OCI-LY3 (cell line): ENCODE data around the gene CARD19.
A peak's percentile ranks its signal among the peaks of the same experiment; 100 is the strongest.

ENCODE experiments used
- H2AFZ ChIP-seq: fragments of 200-600, 300-600 bp; shearing (Covaris generic); 2 replicates; pipeline ENCODE4 v1.6.0; 2014; ENCODE audit warnings: antibody characterized with exemption, low read depth, low read length
- H3K27ac ChIP-seq: fragments of 200-600, 300-600 bp; sonication (generic); 2 replicates; pipeline ENCODE4 v1.5.1; 2014; ENCODE audit warnings: mild to moderate bottlenecking, low read length, moderate library complexity, mixed read lengths
- H3K27me3 ChIP-seq: fragments of 200-600, 300-600 bp; sonication (generic); 2 replicates; pipeline ENCODE4 v1.6.1; 2014; ENCODE audit warnings: low read depth, low read length, mixed read lengths
- H3K36me3 ChIP-seq: fragments of 200-600, 300-600 bp; sonication (generic); replicated peaks from 2 replicates; pipeline ENCODE3; 2014; ENCODE audit warnings: low read depth, low read length, mixed read lengths
- H3K4me1 ChIP-seq: fragments of 300-600, 200-600 bp; sonication (generic); 2 replicates; pipeline ENCODE4 v1.6.1; 2014; ENCODE audit warnings: low read length, mixed read lengths
- H3K4me2 ChIP-seq: fragments of 200-600, 300-600 bp; sonication (generic); 2 replicates; pipeline ENCODE4 v1.6.1; 2014; ENCODE audit warnings: low read length, mixed read lengths
- H3K4me3 ChIP-seq: fragments of 300-600, 200-600 bp; sonication (generic); 2 replicates; pipeline ENCODE4 v1.5.1; 2014; ENCODE audit warnings: antibody characterized with exemption, mild to moderate bottlenecking, low read length, moderate library complexity
- H3K79me2 ChIP-seq: fragments of 300-600, 200-600 bp; shearing (Covaris generic); 2 replicates; pipeline ENCODE4 v1.6.1; 2014; ENCODE audit warnings: mild to moderate bottlenecking, low read length, mixed read lengths
- H3K9ac ChIP-seq: fragments of 300-600, 200-600 bp; shearing (Covaris generic); 2 replicates; pipeline ENCODE4 v1.6.0; 2014; ENCODE audit warnings: mild to moderate bottlenecking, low read length, moderate library complexity
- H3K9me3 ChIP-seq: fragments of 200-600, 300-600 bp; shearing (Covaris generic); 2 replicates; pipeline ENCODE4 v1.6.1; 2014; ENCODE audit warnings: low read length, mixed read lengths; ENCODE audit not compliant: insufficient read depth
- H4K20me1 ChIP-seq: fragments of 200-600, 300-600 bp; sonication (generic); 2 replicates; pipeline ENCODE4 v1.6.1; 2016; ENCODE audit warnings: low read length, mixed read lengths; ENCODE audit not compliant: insufficient read depth
- EZH2phosphoT487 ChIP-seq: fragments of 200-600 bp; shearing (Covaris generic); IDR thresholded peaks from 2 replicates; pipeline ENCODE4 v1.6.1; 2018; ENCODE audit warnings: antibody characterized with exemption, mixed run types, low read depth
- TF ChIP-seq, protein P1 (sequence below): fragments of 200-600, 300-600 bp; sonication (generic); IDR thresholded peaks from 2 replicates; pipeline ENCODE4 v1.5.1; 2014; ENCODE audit warnings: antibody characterized with exemption, low read length, low read depth

Gene CARD19

DNA sequence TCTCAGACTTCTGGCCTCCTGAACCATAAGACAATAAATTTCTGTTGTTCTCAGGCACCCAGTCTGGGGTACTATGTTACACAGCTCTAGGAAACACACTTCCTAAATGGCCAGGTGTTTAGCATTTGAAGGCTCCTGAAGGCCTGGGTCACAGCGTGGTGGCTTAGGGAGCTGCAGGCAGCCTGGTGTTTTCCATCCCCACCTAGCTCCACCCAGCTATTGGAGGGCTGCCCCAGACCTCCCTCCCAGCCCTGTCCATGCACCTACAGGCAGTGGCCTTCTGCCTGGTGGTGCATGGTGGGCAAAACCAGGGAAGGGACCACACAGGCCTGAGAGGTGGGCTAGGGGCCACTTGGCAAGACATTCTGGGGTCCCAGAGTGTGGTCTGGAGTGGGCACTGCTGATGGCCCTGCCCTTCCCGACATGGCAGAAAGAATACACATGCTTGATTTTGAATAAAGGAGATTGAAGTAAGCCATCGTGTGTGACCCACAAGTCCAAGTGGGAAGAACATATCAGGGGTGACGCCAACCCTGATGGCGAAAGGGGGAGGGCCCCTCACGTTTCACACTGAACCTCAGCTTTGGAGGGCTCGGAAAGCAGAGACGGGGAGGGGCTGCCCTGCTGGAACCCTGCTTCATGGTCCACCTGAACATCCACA, 38.8 kb upstream of the CARD19 start:
- Histone ChIP-seq H3K79me2 (peaks cover 10% of the 10 kb centered on the region), H3K27ac (no peak overlapping the region), H3K4me3 (no peak overlapping the region), H3K27me3 (no peaks in the 10 kb centered on the region), H3K9ac (no peak overlapping the region), H2AFZ (no peak overlapping the region), H3K4me1 (peaks cover 32% of the 10 kb centered on the region), H4K20me1 (0 out of 2 replicates have a peak, but pooled peaks cover 2% of the 10 kb centered on the region), H3K9me3 (no peaks in the 10 kb centered on the region), H3K36me3 (no peaks in the 10 kb centered on the region), H3K4me2 (no peak overlapping the region)
- TF ChIP-seq, protein P1, sequence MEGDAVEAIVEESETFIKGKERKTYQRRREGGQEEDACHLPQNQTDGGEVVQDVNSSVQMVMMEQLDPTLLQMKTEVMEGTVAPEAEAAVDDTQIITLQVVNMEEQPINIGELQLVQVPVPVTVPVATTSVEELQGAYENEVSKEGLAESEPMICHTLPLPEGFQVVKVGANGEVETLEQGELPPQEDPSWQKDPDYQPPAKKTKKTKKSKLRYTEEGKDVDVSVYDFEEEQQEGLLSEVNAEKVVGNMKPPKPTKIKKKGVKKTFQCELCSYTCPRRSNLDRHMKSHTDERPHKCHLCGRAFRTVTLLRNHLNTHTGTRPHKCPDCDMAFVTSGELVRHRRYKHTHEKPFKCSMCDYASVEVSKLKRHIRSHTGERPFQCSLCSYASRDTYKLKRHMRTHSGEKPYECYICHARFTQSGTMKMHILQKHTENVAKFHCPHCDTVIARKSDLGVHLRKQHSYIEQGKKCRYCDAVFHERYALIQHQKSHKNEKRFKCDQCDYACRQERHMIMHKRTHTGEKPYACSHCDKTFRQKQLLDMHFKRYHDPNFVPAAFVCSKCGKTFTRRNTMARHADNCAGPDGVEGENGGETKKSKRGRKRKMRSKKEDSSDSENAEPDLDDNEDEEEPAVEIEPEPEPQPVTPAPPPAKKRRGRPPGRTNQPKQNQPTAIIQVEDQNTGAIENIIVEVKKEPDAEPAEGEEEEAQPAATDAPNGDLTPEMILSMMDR: no peak
- no peak for TF ChIP-seq EZH2phosphoT487

DNA sequence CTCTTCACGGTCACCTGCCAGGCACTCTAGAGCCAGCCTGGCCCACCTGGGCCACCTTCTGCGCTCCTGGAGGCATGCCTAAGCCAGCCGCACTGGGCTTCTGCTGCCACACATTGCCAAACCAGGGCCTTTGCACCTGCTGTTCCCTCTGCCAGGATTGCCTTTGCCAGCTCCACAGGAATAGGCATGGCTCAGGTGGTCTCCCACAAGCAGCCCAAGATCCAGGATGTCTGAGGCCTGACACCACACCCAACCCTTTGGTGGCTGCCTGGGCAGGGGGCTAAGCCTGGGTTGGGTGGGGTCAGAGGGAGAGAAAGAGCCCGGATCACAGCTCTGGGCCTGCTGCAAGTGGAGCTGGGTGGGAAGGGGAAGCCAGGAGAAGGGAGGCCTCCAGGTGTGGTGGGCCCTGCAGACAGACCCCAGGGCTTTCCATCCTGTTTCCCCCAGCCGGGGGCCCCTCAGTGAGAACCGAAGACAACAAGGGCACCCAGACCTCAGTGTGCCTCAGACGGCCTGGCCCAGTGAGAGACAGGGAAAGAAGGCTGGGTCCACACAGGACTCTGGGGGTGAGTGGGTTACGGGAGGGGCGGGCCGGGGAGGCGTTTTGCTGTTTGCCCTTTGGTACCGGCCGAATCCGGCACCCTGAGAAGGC, 38.2 kb upstream of the CARD19 start:
- Histone ChIP-seq H3K9ac (peak overlapping the region; percentile 16; the same call in 1 of the 2 replicates), H3K4me1 (peaks cover 39% of the 10 kb centered on the region), H3K4me2 (peak overlapping the region; percentile 100)

DNA sequence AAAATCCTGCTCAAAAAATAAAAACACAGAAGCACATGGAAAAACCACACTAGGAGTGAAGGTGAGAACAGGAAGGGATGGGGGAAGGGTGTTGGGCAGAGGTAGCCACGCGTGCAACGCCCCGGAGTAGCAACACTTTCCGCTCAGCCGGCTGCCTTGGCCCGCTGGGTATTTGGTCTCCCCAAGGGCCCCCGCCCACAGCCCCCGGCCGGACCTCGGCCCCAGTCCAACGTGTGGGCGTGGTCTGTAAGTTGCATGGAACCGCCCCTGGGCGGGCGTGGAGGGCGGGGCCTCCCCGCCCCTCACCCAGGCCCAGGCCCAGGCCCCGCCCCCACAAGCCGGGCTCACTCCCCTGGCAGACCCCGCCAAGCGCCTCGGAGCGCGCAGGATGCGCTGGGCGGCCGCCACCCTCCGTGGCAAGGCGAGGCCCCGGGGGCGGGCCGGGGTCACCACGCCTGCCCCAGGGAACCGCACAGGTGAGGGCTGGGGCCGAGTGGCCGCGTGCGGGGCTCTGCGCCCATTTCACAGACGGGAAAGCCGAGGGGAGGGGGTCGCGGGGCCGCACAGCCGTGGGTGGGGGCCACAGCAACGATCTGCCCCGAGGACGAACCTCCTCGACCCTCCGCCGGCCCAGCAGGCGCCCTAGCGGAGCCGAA, 37.5 kb upstream of the CARD19 start, which contains the start of gene SUSD3:
Gene SUSD3, plus strand, starts transcription at position 347 of the 656 bp plus-strand sequence. Its CDS starts 42 bp downstream, at position 389.
- H2AFZ ChIP-seq: peak within 1 kb of the TSS; percentile 75; the same call in 1 of the 2 replicates
- H3K9ac ChIP-seq: peak within 1 kb of the TSS; percentile 76

More for the DNA sequence above, 38.2 kb upstream of the CARD19 start:
- Histone ChIP-seq H3K36me3 (no peaks in the 10 kb centered on the region), H3K4me3 (peak overlapping the region; percentile 89), H3K9me3 (no peaks in the 10 kb centered on the region), H3K27ac (no peak overlapping the region), H3K79me2 (peaks cover 14% of the 10 kb centered on the region), H4K20me1 (0 out of 2 replicates have a peak, but pooled peaks cover 6% of the 10 kb centered on the region), H3K27me3 (no peaks in the 10 kb centered on the region), H2AFZ (peak overlapping the region; percentile 75; the same call in 1 of the 2 replicates)
- TF ChIP-seq, protein P1: no peak
- TF ChIP-seq EZH2phosphoT487: no peak

More for the DNA sequence above, 37.5 kb upstream of the CARD19 start, which contains the start of gene SUSD3:
- no peaks in the 10 kb centered on the region for H3K9me3 ChIP-seq
- H3K27ac ChIP-seq: no peak within 1 kb of the TSS
- peaks cover 40% of the 10 kb centered on the region for H3K4me1 ChIP-seq
- no peaks in the 10 kb centered on the region for H3K27me3 ChIP-seq
- H3K4me3 ChIP-seq: peak within 1 kb of the TSS; percentile 89
- no peak for TF ChIP-seq EZH2phosphoT487
- TF ChIP-seq, protein P1: no peak
- no peaks in the 10 kb centered on the region for H3K36me3 ChIP-seq
- H3K79me2 ChIP-seq: peaks cover 14% of the 10 kb centered on the region
- H3K4me2 ChIP-seq: peak within 1 kb of the TSS; percentile 100
- 0 out of 2 replicates have a peak, but pooled peaks cover 6% of the 10 kb centered on the region for H4K20me1 ChIP-seq
